ENCODE data around the gene IGFBP1. TPM values are rescaled to one million over a fixed set of nuclear protein-coding genes. Genes with fewer than 3 reads are reported as not detected.

Gene IGFBP1
- polyA plus RNA-seq, 1 experiment, result not detected

DNA sequence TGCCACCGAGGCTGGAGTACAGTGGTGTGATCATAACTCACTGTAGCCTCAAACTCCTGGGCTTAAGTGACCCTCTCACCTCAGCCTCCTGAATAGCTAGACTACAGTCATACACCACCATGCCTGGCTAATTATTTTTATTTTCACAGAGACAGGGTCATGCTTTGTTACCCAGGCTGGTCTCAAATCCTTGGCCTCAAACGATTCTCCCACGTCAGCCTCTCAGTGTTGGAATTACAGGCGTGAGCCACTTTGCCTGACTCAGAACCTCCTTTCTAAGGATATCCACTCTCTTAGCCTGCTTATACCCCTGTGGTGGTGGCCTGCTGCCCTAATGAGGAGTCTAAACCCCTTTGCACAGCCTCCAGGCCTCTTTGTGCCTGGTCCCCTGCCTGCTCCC lies 4.2 kb upstream of the IGFBP1 start:
- ChIA-PET CTCF (no interaction called here), POLR2A (interaction anchor here (0.5 kb wide), 1 partner anchor 186 kb away, joined by 7 read pairs; no protein-coding TSS in a partner anchor)
- Histone ChIP-seq H3K4me3 (ENCODE audit: low read depth, low read length) (no peak overlapping the region), H3K27me3 (ENCODE audit: control insufficient read depth, insufficient read depth, low read length) (peaks cover 1% of the 10 kb centered on the region; the same call in 1 of the 2 replicates), H3K36me3 (ENCODE audit: control insufficient read depth, insufficient read depth, low read length) (no peaks in the 10 kb centered on the region)
- DNase-seq (ENCODE audit: low read depth), result no peak
- TF ChIP-seq, protein P1, sequence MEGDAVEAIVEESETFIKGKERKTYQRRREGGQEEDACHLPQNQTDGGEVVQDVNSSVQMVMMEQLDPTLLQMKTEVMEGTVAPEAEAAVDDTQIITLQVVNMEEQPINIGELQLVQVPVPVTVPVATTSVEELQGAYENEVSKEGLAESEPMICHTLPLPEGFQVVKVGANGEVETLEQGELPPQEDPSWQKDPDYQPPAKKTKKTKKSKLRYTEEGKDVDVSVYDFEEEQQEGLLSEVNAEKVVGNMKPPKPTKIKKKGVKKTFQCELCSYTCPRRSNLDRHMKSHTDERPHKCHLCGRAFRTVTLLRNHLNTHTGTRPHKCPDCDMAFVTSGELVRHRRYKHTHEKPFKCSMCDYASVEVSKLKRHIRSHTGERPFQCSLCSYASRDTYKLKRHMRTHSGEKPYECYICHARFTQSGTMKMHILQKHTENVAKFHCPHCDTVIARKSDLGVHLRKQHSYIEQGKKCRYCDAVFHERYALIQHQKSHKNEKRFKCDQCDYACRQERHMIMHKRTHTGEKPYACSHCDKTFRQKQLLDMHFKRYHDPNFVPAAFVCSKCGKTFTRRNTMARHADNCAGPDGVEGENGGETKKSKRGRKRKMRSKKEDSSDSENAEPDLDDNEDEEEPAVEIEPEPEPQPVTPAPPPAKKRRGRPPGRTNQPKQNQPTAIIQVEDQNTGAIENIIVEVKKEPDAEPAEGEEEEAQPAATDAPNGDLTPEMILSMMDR (IDR thresholded peaks at IDR 0.05; ENCODE audit: insufficient read depth, low read depth, low read length), result no peak

DNA sequence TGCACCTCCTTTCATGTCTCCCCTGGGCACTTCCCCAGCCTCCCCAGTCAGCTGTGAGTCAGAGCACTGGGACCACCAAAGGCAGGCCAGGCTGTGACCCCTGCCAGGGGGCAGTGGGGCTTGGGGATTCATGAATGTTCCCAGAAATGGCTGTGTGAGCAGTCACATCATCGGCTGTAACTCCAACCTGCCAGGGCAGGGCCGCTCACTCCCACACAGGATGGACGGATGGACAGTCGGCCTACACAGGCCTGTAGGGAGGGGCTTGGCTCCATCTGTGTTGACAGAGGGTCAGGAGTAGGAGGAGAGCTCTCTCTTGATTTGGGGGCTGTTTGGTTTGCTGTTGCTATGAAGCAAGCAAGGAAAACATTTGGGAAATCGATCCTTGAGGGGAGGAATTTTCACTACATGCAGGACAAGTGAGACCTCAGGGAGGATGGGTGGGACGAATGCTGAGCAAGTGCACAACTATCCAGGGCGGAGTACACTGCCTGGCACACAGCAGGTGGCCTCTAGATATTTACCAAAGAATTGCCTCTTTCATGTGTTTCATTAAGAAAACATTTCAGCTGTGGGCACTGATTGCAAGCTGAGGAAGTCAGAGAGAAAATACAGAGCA lies 2.9 kb upstream of the IGFBP1 start:
- TF ChIP-seq, protein P1 (IDR thresholded peaks at IDR 0.05; ENCODE audit: insufficient read depth, low read depth, low read length), result no peak
- Histone ChIP-seq H3K36me3 (ENCODE audit: control insufficient read depth, insufficient read depth, low read length) (no peaks in the 10 kb centered on the region), H3K27me3 (ENCODE audit: control insufficient read depth, insufficient read depth, low read length) (peaks cover 1% of the 10 kb centered on the region; the same call in 1 of the 2 replicates), H3K4me3 (ENCODE audit: low read depth, low read length) (no peak overlapping the region)
- CTCF ChIA-PET, result interaction anchor here (0.7 to 1.1 kb wide), 2 partner anchors 1290 to 1381 kb away, joined by 3 read pairs; no protein-coding TSS in a partner anchor
- POLR2A ChIA-PET, result interaction anchor here (0.6 kb wide), 1 partner anchor 769 kb away, joined by 11 read pairs; no protein-coding TSS in a partner anchor
- no peak for DNase-seq (ENCODE audit: low read depth)

DNA sequence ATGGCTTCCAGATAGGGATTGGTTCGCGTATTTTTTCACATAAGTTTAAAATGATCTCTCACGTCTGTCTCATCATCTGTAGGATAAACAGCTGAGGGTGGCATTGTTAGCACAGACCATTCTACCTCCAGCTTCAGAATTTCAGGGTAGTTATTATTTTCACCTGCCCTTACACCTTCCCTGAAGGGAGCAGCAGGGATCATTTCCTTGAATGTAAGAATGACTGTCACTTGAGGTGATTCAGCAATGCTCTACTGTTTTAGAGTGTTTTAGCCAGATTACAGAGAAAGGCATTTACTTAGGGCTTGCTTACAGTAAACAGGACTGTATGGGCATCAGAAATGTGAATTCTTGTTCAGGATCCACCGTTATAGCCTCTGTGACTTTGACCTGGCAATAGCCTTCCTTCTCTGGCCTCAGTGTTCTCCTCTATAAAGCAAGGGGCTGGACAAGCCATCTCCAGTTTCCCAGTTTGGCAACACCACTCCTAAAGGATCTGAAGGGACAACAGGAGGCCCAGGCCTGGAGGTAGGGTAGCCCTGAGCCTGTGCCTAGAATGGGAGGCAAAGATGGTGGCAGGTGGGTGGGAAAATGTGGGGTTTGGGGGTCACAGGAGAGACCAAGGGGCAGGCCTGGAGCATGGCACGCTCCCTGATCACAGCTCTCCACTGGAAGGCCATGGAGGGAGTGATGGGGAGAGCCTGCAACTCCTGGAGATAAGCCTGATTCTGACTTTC lies 1.2 kb upstream of the IGFBP1 start:
- H3K4me3 ChIP-seq (ENCODE audit: low read depth, low read length), result no peak overlapping the region
- no peak for DNase-seq (ENCODE audit: low read depth)
- POLR2A ChIA-PET, result no interaction called here
- H3K27me3 ChIP-seq (ENCODE audit: control insufficient read depth, insufficient read depth, low read length), result peaks cover 1% of the 10 kb centered on the region; the same call in 1 of the 2 replicates
- TF ChIP-seq, protein P1 (IDR thresholded peaks at IDR 0.05; ENCODE audit: insufficient read depth, low read depth, low read length), result no peak
- CTCF ChIA-PET, result interaction anchor here (0.6 to 5.2 kb wide), 3 partner anchors 19 to 1425 kb away, joined by 3 to 46 read pairs (median 3); partner anchors contain the start of gene IGFBP3
- no peaks in the 10 kb centered on the region for H3K36me3 ChIP-seq (ENCODE audit: control insufficient read depth, insufficient read depth, low read length)

DNA sequence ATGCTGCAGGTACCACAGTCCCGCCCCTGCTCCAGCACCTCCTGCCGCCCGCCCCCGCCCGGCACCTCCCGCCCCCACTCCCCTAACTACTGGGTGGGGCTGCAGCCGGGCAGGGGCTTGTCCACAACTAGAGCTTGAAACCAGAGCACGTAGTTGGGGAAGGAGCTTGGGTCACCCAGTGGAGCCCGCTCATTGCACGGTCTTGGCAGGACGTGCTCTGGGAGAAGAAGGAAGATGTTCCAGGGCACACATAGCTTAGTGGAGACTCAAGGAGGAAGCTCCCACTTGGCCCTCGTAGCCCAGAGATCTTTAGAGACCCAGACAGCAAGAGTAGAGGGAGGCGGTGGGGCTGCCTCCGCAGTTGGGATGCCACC lies 692 bp downstream of the IGFBP1 start:
- Histone ChIP-seq H3K4me3 (ENCODE audit: low read depth, low read length) (peak overlapping the region; percentile 32), H3K27me3 (ENCODE audit: control insufficient read depth, insufficient read depth, low read length) (peaks cover 3% of the 10 kb centered on the region), H3K36me3 (ENCODE audit: control insufficient read depth, insufficient read depth, low read length) (no peaks in the 10 kb centered on the region)
- ChIA-PET POLR2A (no interaction called here), CTCF (interaction anchor here (1.0 to 5.2 kb wide), 3 partner anchors 17 to 466 kb away, joined by 3 to 46 read pairs (median 4); partner anchors contain the start of gene IGFBP3)
- no peak for DNase-seq (ENCODE audit: low read depth)
- TF ChIP-seq, protein P1 (IDR thresholded peaks at IDR 0.05; ENCODE audit: insufficient read depth, low read depth, low read length), result no peak

DNA sequence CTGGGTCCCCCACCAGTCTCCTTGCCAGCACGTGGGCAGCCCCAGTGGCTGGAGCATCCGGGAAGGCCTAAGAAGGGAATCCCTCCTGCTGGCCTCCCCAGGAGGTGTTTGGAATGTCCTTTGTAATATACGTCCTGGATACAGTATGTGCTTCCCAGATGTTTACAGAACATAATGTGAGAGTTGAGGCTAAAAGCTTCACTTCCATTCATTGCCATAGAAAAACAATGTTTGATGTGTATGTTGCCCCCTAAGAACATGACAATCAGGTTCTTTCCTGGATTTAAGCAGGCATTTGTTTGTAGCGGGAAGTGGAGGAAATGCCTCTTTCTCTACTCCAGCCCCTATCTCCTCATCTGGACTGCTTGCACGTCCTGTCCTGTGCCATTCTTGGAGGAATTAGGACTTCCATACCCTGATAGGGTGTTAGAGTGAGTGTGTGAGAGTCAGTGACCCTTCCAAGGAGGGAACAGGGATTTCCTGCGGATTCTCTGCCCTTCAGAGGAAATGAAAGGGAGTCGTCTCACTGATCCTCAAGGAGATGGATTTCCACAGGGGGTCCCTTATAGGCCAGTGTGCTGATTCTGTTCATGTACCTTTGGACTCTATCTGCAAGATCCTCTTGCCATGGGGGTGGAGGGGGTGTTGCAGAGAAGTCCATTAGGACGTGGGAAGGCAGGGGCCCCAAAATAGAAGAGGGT lies 1.2 kb downstream of the IGFBP1 start:
- H3K4me3 ChIP-seq (ENCODE audit: low read depth, low read length), result no peak overlapping the region
- ChIA-PET CTCF (interaction anchor here (1.0 to 5.2 kb wide), 7 partner anchors 9 to 1365 kb away, joined by 3 to 46 read pairs (median 4); partner anchors contain the start of gene IGFBP3), POLR2A (no interaction called here)
- H3K36me3 ChIP-seq (ENCODE audit: control insufficient read depth, insufficient read depth, low read length), result no peaks in the 10 kb centered on the region
- peaks cover 3% of the 10 kb centered on the region for H3K27me3 ChIP-seq (ENCODE audit: control insufficient read depth, insufficient read depth, low read length)
- TF ChIP-seq, protein P1 (IDR thresholded peaks at IDR 0.05; ENCODE audit: insufficient read depth, low read depth, low read length), result no peak
- no peak for DNase-seq (ENCODE audit: low read depth)
